Endothelial cell of umbilical vein (primary cell): ENCODE data around the gene MYORG. TPM values are rescaled to one million over a fixed set of nuclear protein-coding genes. Genes with fewer than 3 reads are reported as not detected.

Source experiments
- BruUV-seq: library from RNA; stranded (reverse); fragments of 400-500 nt; replicated peaks from 2 replicates; lab custom pipeline; 2021; lab: Mats Ljungman, UMichigan
- CTCF ChIA-PET: fragments of 300-600, 350-600 bp; sonication (Branson Sonifier 250); formaldehyde crosslinking; loops from one replicate; lab custom pipeline; 2021; ENCODE audit warnings: antibody characterized with exemption, inconsistent platforms; lab: Charles Lee
- POLR2A ChIA-PET: fragments of 300-600, 350-600 bp; sonication (Branson Sonifier 250); formaldehyde crosslinking; loops from one replicate; lab custom pipeline; 2021; ENCODE audit warnings: antibody characterized with exemption, inconsistent platforms; lab: Charles Lee
- DNase-seq: peaks from one replicate; pipeline ENCODE4 v3.0.0-alpha.2; 2011; ENCODE audit warnings: low read depth, low spot score
- FAIRE-seq: peaks from 2 replicates; lab custom pipeline; 2011; peaks lifted over from hg19 to GRCh38; lab: Jason Lieb, UNC
- H2AFZ ChIP-seq: 2 replicates; pipeline ENCODE4 v1.6.0; 2012; ENCODE audit warnings: low read depth, low read length, control low read depth, inconsistent platforms
- H3K27ac ChIP-seq: 2 replicates; pipeline ENCODE4 v1.5.1; 2011; ENCODE audit warnings: low read depth, mild to moderate bottlenecking, control low read depth, low read length, moderate library complexity; ENCODE audit not compliant: insufficient read depth
- H3K27me3 ChIP-seq, 2 experiments: 2 replicates each; pipeline versions ENCODE4 v1.6.0 to v1.6.1; 2011; ENCODE audit warnings: low read length in 2 of 2, mixed read lengths in 1 of 2; ENCODE audit not compliant: control insufficient read depth in 2 of 2, insufficient read depth in 2 of 2
- H3K36me3 ChIP-seq, 2 experiments: 2 replicates in 1 of 2; 3 replicates in 1 of 2; pipeline ENCODE4 v1.5.1; 2011; ENCODE audit warnings: low read length in 2 of 2, mild to moderate bottlenecking in 1 of 2, moderate library complexity in 1 of 2; ENCODE audit not compliant: control insufficient read depth in 2 of 2, insufficient read depth in 2 of 2; ENCODE audit errors: extremely low read depth in 1 of 2
- H3K4me1 ChIP-seq: 3 replicates; pipeline ENCODE4 v1.5.1; 2011; ENCODE audit warnings: mild to moderate bottlenecking, low read length; ENCODE audit not compliant: control insufficient read depth, insufficient read depth; ENCODE audit errors: extremely low read depth
- H3K4me2 ChIP-seq: 2 replicates; pipeline ENCODE4 v1.6.1; 2011; ENCODE audit warnings: low read length, control low read depth, mixed read lengths; ENCODE audit not compliant: insufficient read depth
- H3K4me3 ChIP-seq, 3 experiments: fragments of 200-600 bp in 1 of 3; sonication (generic), shearing (Covaris generic) in 1 of 3; replicated peaks in 1 of 3; 2 replicates each; pipeline ENCODE4 v1.5.1; 2011 to 2016; ENCODE audit warnings: control low read depth in 3 of 3, low read length in 3 of 3, mild to moderate bottlenecking in 2 of 3, inconsistent platforms in 1 of 3, low read depth in 1 of 3, moderate library complexity in 1 of 3; ENCODE audit not compliant: insufficient read depth in 1 of 3
- H3K79me2 ChIP-seq: 2 replicates; pipeline ENCODE4 v1.6.0; 2012; ENCODE audit warnings: low read length, inconsistent platforms; ENCODE audit not compliant: control insufficient read depth, insufficient read depth
- H3K9ac ChIP-seq: replicated peaks from 2 replicates; pipeline ENCODE3; 2011; ENCODE audit warnings: low read length, control low read depth; ENCODE audit not compliant: insufficient read depth; ENCODE audit errors: extremely low read depth
- H3K9me1 ChIP-seq: replicated peaks from 3 replicates; pipeline ENCODE4 v1.6.0; 2011; ENCODE audit warnings: mild to moderate bottlenecking, low read length; ENCODE audit not compliant: control insufficient read depth, insufficient read depth; ENCODE audit errors: extremely low read depth
- H3K9me3 ChIP-seq: replicated peaks from 2 replicates; pipeline ENCODE4 v1.5.1; 2012; ENCODE audit warnings: low read length, inconsistent platforms; ENCODE audit not compliant: control insufficient read depth, insufficient read depth
- H4K20me1 ChIP-seq: replicated peaks from 2 replicates; pipeline ENCODE3; 2011; ENCODE audit warnings: mild to moderate bottlenecking, low read length; ENCODE audit not compliant: control insufficient read depth, insufficient read depth; ENCODE audit errors: extremely low read depth
- CTCF ChIP-seq, 2 donors: IDR thresholded peaks; 1 replicate in 1 of 2; 2 replicates in 1 of 2; pipeline ENCODE4 v1.5.1; 2011; ENCODE audit warnings: low read length in 2 of 2, mild to moderate bottlenecking in 2 of 2, moderate library complexity in 2 of 2, control low read depth in 1 of 2, inconsistent platforms in 1 of 2, low read depth in 1 of 2; ENCODE audit not compliant: insufficient read depth in 1 of 2; ENCODE audit errors: extremely low read depth in 1 of 2
- EZH2 ChIP-seq: IDR thresholded peaks from 2 replicates; pipeline ENCODE4 v1.6.1; 2012; ENCODE audit warnings: borderline replicate concordance, low read depth, mild to moderate bottlenecking, moderate library complexity, low read length, inconsistent platforms; ENCODE audit not compliant: severe bottlenecking
- FOS ChIP-seq: IDR thresholded peaks from 2 replicates; pipeline ENCODE4 v1.6.1; 2011; ENCODE audit warnings: mild to moderate bottlenecking, low read length, moderate library complexity, borderline replicate concordance; ENCODE audit not compliant: insufficient read depth
- GATA2 ChIP-seq: IDR thresholded peaks from 2 replicates; pipeline ENCODE4 v1.7.0; 2011; ENCODE audit warnings: low read depth, mild to moderate bottlenecking, moderate library complexity, mixed read lengths, low read length; ENCODE audit not compliant: insufficient read length, insufficient read depth
- JUN ChIP-seq: IDR thresholded peaks from 2 replicates; pipeline ENCODE4 v1.6.1; 2011; ENCODE audit warnings: borderline replicate concordance, low read depth; ENCODE audit not compliant: insufficient read length, insufficient read depth
- MAX ChIP-seq: IDR thresholded peaks from 2 replicates; pipeline ENCODE4 v1.6.1; 2011; ENCODE audit not compliant: insufficient read depth, insufficient read length
- MYC ChIP-seq: IDR thresholded peaks from one replicate; pipeline ENCODE4 v1.6.1; 2011; ENCODE audit warnings: mild to moderate bottlenecking, low read depth, low read length
- POLR2A ChIP-seq: IDR thresholded peaks from 2 replicates; pipeline ENCODE4 v1.6.1; 2012; ENCODE audit warnings: low read depth, mild to moderate bottlenecking, control low read depth, low read length
- POLR2AphosphoS5 ChIP-seq: IDR thresholded peaks from 2 replicates; pipeline ENCODE4 v1.6.1; 2012; ENCODE audit warnings: low read depth, mild to moderate bottlenecking, control low read depth, low read length, moderate library complexity; ENCODE audit not compliant: insufficient read depth
- dilution Hi-C: fragments of 300-500 bp; cut with MboI; formaldehyde crosslinking; loops from one replicate; pipeline ENCODE4 v1.15.0; 2019; ENCODE audit warnings: low sequenced_read_pairs; ENCODE audit not compliant: extremely low pct_ligation_motif_present
- intact Hi-C: fragments of 100-400 bp; cut with micrococcal nuclease; formaldehyde crosslinking; loops from one replicate; pipeline ENCODE4 v1.10.0; 2022
- polyA plus RNA-seq, 4 experiments: library from polyadenylated mRNA; depleted of rRNA in 3 of 4; stranded (reverse) in 3 of 4; unstranded in 1 of 4; fragments of >200 nt; gene quantifications; 2 replicates each; pipeline versions ENCODE4 v1.2.1 to v1.2.3, GENCODE V29; 2011 to 2012; ENCODE audit warnings: missing spikeins in 1 of 4
- total RNA-seq: library from RNA; stranded (reverse); gene quantifications from 2 replicates; pipeline ENCODE4 v1.2.3, GENCODE V29; 2021

Gene MYORG
- total and polyA plus RNA-seq, 2 donors (not counting 3 experiments of a cell fraction or from before 2014, with no cell fraction given): 2.8 to 7.0 TPM

- H3K9ac ChIP-seq: no peak overlapping the region
- no peak overlapping the region for H3K4me3 ChIP-seq
- peaks cover 4% of the 10 kb centered on the region for H3K79me2 ChIP-seq
- no peaks in the 10 kb centered on the region for H3K27me3 ChIP-seq
- BruUV-seq: no TSS peak
- H4K20me1 ChIP-seq: no peaks in the 10 kb centered on the region
- ChIA-PET POLR2A (no interaction called here), CTCF (interaction anchor here (0.7 to 6.9 kb wide), 13 partner anchors 14 to 270 kb away, joined by 3 to 152 read pairs (median 4); partner anchors contain the start of gene MYORG)
- TF ChIP-seq POLR2AphosphoS5 (no peak), POLR2A (no peak), MYC (no peak), GATA2 (no peak), JUN (no peak), EZH2 (no peak), FOS (no peak), MAX (no peak), CTCF (IDR thresholded peaks at IDR 0.05; ENCODE audit: extremely low read depth in 1 of 2, insufficient read depth in 1 of 2, low read depth in 1 of 2, low read length in 2 of 2) (no peak)
- H3K27ac ChIP-seq: no peak overlapping the region
- no peak overlapping the region for H3K4me2 ChIP-seq
- DNase-seq: no peak
- no peaks in the 10 kb centered on the region for H3K4me1 ChIP-seq
- H3K9me3 ChIP-seq: no peaks in the 10 kb centered on the region
- peaks cover 4% of the 10 kb centered on the region in 2 experiments for H3K36me3 ChIP-seq
- intact Hi-C loops (loop anchor here (2.0 kb wide), 1 partner anchor 213 kb away; no protein-coding TSS in a partner anchor), dilution Hi-C loops (no loop called here)
- FAIRE-seq: no peak
- no peak overlapping the region for H2AFZ ChIP-seq
- H3K9me1 ChIP-seq: no peaks in the 10 kb centered on the region
Measured at GRCh38 chr9:34333836-34334235, 42.9 kb downstream of the MYORG start.
